ENCODE data around the gene MBP.

Gene MBP

DNA sequence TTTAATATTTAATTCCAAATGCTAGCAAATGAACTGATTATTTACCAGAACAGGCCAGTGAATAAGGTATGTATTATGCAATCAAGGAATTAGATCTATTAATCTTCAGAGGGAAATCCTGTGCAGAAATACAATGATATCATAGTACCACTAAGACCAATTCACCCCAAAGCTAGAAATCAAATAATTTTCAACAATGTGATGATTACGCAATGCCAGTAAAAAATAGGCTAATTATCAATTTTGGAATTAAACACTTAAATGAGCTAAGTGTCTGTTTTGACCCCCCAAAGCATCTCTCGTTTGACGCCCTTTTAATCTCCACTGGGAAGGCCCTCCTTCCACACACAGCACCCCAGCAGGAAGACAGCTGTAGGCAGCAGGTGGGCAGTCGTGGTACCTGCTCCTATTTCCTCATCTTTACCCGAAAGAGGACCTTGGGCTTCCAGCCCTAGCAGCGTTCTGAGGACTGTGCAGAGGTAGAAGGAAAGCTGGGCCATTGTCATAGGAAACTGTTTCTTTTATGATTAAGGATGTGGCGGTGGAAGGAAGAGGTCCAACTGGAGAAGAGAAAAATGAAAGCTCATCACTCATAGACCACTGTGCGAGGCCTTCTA, 84.7 kb downstream of the MBP start:
- DNase-seq (ENCODE audit: low read depth), result no peak

DNA sequence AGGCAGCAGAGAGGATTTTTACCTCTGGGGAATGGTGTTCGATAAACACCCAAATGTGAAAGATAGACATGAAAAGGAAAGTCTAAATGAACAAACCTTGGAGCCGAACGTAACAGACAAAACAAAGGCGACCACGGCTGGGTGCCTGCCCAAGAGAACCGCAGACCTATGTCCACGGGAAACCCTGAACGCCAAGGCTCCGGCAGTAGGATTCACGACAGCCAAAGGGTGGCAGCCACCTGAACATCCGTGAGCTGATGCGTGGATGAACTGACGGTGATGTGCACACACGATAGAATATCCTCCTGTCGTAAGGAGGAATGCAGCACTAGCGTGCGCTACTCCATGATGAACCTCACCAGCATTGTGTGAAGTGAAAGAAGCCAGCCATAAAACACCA, 85.6 kb downstream of the MBP start:
- DNase-seq (ENCODE audit: low read depth), result no peak

DNA sequence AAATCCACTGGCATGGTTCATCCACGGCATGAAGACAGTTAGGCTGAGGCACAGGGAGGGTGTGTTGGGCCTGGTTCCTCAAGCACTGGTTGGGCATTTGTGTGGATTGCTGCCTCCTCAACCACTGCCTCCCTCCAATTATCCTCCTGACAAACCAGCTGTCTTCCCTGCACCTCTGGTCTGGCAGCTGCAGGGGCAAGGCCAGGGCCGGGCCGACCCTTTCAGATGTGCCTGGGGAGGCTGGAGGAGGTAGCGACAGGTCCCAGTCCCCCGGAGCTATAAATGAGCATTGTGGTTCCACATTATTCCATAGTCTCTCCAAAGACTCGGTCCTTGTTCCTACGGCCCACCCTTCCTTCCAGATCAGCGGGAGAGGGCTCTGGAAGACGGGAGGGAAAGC, 86.2 kb downstream of the MBP start:
- no peak for DNase-seq (ENCODE audit: low read depth)

DNA sequence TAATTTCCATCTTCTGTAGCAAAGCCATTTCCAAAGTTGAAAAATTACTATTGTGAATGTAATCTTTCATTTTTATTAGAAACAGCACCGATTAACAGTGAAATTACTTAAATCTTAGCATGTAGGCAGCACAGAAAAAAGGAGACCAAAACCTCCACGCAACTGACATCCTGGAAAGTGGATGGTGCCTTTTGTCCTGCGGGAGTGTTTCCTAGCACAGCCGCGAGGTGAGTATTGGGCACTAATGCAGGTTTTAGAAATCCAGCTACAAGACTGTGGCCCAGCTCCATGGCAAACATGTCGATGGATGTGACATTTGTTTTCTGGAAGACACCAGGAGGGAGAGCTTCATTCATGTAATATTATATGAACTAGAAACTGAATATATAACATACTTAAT, 86.9 kb downstream of the MBP start:
- DNase-seq (ENCODE audit: low read depth), result no peak

DNA sequence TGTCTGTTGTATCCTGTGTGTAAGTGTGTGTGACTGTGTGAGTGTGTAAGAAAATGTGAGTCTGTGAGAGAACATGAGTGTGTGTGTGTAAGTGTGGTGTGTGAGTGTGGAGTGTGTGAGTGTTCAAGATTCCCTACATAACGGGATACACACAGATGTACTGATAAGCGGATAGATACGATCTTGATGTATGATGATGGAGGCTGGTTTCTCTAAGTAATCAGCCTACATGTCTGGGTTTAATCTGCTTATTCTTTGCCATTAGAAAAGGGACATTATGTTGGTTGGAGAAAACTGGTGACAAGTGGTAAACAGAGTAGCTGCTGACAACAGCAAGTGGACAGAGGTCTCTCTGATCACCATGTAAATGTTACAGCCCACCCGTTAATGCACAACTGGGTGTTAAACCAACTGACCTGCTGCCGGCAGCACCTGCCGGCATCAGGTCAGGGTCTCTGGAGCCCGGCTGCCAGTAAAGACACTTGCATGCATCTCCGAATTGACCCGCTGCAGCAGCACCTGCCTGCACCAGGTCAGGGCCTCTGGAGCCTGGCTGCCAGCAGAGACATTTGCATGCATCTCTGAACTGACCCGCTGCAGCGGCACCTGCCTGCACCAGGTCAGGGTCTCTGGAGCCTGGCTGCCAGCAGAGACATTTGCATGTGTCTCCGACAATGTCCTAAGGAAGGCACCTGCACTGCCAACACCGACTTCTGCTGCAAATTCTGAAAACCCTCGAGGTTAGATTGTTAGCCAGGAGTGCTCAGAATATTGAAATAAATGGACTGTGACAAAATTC, 87.5 kb downstream of the MBP start:
- DNase-seq (ENCODE audit: low read depth), result no peak

DNA sequence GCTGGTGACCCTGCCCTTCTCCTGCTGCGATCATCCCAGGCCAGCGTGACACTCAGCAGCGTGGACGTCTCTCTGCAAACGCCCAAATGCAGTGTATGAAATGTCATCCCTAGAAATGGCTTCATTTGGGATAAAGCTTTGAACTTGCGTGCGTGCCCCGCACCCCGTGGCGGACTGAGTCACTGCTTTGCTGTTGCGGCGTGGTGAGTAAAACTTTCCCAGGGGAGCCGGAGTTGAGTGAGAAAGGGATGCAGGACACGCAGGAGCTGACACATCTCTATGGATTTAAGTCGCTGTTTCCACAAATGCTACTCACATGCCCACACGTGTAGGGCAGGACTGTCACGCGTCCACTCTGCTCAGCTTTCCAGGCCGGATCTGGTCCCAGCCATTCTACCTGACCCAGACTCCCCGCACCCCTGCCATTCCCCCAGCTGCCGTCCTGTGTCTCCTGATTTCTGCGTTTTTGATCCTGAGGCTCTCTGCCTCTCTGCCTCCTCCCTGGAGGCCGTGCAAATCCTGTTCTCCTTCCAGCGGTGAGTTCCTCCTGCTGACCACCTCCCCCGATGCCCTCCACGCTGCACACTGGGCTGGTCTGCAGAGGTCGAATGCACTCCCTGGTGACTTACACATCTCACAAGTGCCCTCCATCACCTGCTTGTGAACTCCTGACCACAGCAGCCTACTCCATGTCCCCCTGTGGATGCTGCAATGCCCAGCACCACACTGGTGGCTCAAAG, 88.9 kb downstream of the MBP start:
- no peak for DNase-seq (ENCODE audit: low read depth)

DNA sequence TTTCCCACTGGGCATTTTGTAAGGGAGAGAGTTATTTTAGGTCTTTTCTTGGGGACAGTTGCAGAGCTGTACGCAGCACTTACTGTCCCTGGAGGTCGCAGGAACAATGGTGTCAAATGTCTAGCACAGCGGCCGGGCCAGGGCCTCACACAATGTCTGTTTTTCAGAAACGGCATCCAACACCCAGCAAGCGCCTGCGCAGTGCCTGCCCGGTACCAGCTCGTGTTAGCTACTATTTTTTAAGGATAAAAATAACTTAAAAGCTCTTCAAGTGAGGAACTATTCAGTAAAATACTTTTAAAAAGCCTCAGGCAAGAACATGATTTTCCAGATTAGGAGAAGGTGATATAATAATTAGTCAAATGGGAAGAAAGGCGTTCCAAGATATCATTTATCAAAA, 90.0 kb downstream of the MBP start:
- no peak for DNase-seq (ENCODE audit: low read depth)

DNA sequence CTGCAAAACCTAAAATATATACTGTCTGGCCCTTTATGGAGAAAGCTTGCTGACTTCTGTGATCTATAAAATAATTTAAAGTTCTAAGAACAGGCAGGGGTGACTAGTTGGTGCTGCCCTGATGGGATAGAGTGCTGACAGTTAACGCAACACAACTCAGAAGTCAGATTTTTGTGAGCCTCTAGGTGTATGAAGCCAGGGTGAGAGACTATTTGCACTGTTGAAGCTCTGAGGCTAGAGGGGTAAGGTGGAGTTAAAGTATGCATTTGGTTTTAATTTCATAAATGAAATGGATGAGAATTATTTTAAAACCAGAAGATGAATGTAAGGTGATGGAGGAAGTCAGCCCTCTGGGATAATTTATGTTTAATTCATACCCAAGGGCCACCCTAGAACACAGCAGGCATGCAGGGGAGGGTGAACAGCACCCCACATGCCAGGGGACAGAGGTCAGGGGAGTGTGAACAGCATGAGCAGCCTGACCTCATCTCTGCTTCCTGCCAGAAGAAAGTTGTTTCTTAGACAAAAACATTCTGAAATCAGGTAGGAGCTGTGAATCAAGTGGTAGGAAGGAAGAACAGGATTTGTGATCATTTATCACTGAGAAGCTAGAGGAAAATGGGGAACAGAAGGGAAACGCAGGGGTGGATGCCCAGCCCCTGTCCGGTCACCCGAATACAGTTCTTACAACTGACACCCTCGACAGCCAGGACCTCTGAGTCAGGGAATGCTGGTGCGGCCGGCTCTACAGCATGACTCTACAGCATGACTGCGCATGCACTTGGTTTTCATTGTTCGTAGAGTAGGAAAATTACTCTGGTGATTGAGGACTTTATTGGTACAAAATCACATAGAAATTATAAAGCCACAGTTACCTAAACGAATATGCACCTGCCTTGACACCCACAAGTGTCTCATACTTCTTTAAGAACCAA, 93.1 kb downstream of the MBP start:
- no peak for DNase-seq (ENCODE audit: low read depth)

DNA sequence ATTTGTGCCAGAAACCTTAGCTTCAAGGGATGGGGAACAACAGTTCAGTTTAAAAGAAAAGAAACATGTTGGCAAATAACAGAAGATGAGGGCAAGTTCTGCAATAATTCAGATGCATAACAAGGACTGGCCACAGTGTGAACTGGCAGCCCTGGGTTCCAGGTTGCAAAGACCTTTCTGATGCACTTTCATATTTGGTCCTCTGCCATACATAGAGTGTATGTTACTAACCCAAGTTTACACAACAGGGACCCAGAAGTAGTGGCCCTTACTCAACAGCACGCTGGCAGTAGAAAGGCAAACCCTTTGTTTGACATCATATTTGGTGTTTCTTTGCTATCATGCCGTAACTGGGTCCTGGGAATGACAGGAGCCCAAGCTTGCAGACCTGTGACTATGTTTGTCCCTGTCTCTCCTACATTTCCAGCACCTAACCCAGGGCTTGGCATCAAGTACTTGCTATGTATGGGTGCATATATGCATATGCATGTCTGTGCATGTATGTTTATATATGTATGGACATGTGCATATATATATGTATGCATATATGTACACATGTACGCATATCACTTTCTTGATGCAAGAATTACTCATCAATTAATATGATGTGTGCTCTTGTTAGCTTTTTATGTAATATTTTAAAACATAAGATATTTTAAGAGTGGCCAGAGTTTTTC, 94.3 kb downstream of the MBP start:
- no peak for DNase-seq (ENCODE audit: low read depth)

DNA sequence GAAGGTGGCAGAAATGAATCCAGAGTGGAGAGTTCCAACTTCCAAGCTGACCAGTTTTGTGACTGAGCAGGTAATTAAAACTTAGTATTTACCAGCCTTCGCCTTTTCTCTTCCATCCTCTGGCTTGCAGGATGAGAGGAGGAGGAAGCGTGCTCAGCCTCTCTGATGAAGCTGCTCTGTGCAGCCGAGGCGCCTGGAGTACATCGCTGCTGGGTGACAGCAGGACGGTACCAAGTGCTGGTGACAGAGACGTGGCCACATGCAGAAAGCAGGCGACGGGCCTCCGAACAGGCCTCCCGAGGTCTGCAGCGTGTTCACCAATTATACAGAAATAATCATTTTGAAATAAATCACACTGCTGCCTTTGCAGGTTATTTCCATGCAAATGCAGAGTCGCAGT, 95.0 kb downstream of the MBP start:
- DNase-seq (ENCODE audit: low read depth), result no peak

DNA sequence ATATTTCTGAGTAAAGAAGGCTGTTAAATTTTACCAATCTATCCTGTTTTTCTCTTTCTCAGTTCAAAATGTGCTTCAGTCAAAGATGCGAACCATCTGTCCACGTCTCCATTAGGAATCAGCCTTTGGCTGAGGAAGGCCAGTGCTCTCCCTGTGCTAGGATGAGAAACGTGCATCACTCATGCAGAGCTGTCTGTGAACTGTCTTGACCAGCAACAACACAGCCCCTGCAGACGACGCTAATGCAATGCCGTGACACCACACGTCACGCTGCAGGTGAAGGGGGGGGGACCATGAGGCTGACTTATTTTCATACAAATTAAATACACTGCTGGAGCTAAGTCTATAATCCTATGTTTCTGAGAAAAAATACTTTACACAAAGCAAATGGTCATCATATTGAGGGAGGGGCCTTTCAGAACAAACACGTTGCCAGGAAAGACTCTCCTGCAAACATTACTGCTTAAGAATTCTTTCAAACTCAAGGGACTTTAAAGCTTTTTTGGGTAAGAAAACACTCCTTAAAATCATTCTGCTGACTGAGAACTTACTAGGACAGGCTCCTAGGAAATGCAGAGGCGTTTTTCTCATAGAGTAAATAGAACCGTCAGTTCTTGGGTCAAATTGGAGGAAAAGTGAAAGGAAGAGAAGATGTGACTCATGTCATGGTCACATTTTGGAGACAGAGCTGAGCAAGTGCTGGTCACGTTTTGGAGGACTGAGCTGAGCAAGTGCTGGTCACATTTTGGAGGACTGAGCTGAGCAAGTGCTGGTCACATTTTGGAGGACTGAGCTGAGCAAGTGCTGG, 97.0 kb downstream of the MBP start:
- DNase-seq (ENCODE audit: low read depth), result peak; percentile 42

DNA sequence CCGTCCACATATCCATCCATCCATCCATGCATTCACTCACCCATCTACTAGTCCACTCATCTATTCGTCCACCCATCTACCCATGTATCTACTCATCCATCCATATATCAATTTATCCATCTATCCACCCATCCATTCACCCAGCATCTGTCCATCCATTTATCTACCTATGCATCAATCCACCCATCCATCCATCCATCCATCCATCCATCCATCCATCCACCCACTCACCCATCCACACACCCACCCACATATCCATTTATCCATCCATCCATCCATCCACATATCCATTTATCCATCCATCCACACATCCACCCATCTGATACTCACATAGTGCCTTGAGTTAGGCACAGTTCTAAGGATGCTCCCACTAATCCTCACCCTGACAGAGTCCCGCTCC, 99.0 kb downstream of the MBP start:
- DNase-seq (ENCODE audit: low read depth), result no peak

DNA sequence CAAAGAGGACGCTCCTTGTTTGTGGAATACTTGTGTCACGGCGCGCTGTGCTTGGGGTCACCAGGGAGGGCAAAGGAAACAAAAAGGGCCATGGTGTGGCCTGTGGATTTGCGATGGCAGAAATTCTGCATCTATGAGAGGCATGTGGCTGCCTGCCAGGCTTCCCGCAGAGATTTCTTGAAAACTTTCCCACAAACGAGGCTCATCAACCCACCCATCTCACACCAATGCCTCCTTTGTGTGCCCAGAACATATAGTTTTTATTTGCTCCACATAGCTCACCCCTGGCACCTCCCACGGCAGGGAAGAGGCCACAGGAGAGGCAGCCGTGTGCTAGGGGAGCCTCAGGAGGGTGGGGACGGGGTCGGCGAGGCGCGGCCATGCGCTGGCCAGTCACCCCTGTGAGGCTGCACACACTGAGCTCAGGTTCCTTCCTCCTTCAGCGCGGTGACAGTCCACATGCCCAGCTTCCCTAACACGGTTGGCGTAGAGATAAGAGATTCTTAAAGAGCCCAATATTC, 100.3 kb downstream of the MBP start:
- DNase-seq (ENCODE audit: low read depth), result no peak

DNA sequence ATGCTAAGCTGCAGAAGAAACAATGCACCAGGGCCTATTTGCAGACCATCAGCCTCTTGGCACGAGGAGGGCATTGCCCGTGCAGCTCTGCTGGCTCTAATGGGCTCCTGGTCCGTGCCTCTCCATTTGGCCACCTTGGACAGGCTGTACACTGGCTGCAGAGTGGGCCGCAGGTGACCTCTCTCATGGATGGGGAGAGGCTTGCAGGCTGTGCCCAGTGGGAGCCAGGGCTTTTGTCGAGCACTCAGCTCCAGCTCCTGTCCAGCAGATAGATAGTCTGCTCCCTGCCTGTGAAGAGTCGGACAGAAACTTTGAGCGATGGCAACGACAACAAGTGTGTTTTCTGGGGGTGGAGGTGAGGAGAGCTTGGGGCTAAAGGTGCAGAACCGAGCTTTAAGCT, 100.9 kb downstream of the MBP start:
- no peak for DNase-seq (ENCODE audit: low read depth)

DNA sequence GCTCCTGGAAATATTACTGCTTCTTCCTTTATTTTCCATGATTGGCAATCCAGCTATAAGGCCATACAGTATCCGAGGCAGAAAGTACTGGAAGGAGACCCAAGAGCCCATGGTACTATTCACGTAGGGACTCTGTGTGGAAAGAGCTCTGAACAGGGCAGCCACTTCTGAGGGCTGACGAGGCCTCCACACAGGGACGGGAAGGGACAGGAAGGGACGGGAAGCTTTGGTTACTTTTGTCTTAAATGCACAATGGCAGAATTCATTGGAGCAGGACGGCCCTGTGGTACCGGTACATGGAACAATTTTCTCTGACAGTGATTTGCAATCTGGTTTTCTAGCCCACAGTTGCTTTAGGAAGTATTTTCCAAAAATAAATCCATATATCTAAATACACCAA, 102.4 kb downstream of the MBP start:
- no peak for DNase-seq (ENCODE audit: low read depth)

DNA sequence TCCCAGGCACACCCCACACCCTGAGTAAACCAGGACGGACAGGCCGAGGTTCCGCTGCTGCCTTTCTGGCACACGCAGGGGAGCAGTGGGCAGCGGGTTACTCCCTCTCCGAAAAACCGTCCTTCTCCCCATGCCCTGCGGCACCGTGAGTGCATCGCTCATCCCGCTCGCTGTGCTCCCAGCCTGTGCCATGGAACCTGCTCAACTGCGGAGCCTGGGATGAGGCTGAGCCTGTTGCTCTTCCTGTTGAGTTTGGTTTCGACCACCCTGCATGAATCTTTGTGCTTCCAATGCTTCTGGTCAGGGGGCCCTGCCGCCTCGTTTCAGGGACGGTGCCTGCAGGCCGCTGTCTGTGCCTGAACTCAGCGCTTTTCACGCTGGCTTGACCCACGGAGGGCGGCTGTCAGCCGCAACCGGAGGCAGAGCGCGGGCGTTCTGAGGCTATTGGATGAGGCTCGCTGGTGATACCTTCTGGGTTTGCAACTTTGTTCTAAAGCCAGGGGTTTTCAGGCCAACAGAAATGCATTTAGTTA, 106.7 kb downstream of the MBP start:
- DNase-seq (ENCODE audit: low read depth), result no peak

DNA sequence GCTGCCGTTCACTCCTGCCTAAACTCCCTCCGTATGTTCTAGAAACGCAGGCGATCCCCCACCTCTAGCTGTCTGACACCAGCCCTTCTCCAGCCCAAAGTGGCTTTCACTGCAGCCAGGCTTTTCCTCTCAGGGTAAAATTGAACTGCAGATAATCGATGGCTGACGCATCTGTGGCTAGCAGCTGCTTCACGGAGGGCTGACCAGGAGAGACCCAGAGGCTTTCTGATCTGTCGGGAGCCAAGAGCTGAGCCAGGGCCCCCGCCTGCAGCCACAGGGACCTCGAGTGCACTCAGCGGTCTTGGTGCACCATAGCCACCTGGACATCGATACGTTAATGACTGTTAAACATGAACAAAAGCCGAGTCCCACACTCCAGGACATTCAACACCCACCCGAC, 107.5 kb downstream of the MBP start:
- no peak for DNase-seq (ENCODE audit: low read depth)

DNA sequence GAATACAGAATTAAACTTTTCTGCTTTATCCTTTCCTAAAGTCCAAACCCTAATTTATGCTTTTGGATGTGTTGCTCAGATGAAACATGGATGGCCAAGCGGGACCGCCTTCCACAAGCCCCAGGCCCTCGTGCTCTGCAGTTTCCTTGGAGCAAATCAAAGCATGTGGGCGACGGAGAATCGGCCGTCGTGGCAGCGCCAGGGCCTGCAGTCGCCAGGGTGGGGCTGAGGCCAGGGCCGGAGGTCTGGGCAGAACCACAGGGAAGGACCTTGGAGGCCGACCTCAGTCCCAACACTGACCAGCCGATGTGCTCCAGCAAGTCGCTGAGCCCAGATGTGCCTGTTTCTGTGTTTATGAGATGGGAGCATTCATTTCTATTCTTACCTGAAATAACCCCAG, 108.1 kb downstream of the MBP start:
- DNase-seq (ENCODE audit: low read depth), result no peak

DNA sequence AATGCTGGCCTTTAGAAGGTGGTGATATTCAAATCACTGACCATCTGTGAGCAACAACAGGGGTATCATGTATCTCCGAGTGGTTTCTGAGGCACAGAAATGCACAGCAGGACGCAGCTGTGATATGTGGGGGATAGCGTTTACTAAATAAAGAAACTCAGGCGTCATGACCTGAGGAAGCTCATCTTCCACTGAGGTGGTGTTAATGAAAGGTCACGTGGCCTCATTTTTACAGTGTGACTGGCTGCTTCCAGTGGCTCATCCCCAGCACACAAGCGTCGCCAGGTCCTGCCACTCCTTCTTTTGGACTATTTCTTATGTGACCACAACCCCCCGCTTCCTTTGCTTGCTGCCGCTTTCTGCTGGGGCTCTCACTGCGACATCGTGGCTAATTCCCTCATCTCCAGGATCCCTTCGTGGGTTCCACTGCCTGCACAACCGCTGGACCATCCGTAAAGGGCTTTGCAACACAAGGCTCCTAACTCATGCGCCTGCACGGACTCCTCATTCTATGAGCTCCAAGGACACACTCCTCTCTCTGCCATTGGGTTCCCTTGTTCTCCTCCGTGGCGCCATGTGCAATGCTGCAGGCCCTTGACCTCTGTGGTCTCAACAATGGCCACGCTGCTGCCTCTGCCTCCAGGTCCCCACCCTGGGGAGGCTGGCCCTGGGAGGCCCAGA, 109.3 kb downstream of the MBP start:
- DNase-seq (ENCODE audit: low read depth), result no peak

DNA sequence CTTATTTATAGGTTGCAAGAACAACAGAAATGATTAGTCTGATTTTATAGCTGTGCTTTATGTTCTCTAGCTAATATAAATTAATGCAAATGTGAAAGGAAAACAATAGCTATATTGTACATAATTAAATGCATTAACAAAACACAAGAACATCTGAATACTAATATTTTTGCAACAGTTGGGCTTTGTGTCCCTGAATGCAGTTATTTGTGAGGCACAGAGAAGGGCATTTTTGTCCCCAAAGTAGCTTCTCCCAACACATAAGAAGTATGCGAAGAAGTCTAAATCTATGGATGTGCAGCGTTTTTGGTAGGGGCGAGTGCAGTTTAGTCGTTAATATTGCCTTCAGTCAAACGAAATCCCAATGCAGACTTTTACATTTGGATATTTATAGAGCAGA, 110.0 kb downstream of the MBP start:
- no peak for DNase-seq (ENCODE audit: low read depth)

Measured in EH (cell line).